NCI-H1105 (cell line): Measurements from ENCODE around the gene PHLDB2.
A peak's percentile ranks its signal among the peaks of the same experiment; 100 is the strongest.

Experiments used
- DNase-seq: peaks from one replicate; lab custom pipeline; 2025; lab: John Stamatoyannopoulos, UW

Gene PHLDB2

GRCh38 chr3:111884411-111885018 lies 25.4 kb downstream of the PHLDB2 start:
- DNase-seq: no peak

- DNase-seq: no peak
Observed at GRCh38 chr3:111885578-111885977, 26.5 kb downstream of the PHLDB2 start.

GRCh38 chr3:111890051-111890580 lies 31.1 kb downstream of the PHLDB2 start:
- DNase-seq: no peak

GRCh38 chr3:111892070-111892469 lies 33.0 kb downstream of the PHLDB2 start:
- no peak for DNase-seq

- peak; percentile 2 for DNase-seq
Observed at GRCh38 chr3:111895071-111895470, 36.0 kb downstream of the PHLDB2 start.

- DNase-seq: no peak
Observed at GRCh38 chr3:111899966-111900365, 40.9 kb downstream of the PHLDB2 start.

GRCh38 chr3:111901637-111902036 lies 42.6 kb downstream of the PHLDB2 start:
- DNase-seq: no peak

- DNase-seq: no peak
Observed at GRCh38 chr3:111902534-111902933, 43.5 kb downstream of the PHLDB2 start.

- no peak for DNase-seq
Observed at GRCh38 chr3:111903067-111903511, 44.0 kb downstream of the PHLDB2 start.

GRCh38 chr3:111904376-111905241 lies 45.5 kb downstream of the PHLDB2 start:
- DNase-seq: no peak

- no peak for DNase-seq
Observed at GRCh38 chr3:111906656-111907055, 47.6 kb downstream of the PHLDB2 start.

- DNase-seq: no peak
Observed at GRCh38 chr3:111907151-111907550, 48.1 kb downstream of the PHLDB2 start.

- DNase-seq: no peak
Observed at GRCh38 chr3:111910806-111911205, 51.7 kb downstream of the PHLDB2 start.

GRCh38 chr3:111911446-111911845 lies 52.4 kb downstream of the PHLDB2 start:
- no peak for DNase-seq

GRCh38 chr3:111913163-111913763 lies 54.2 kb downstream of the PHLDB2 start:
- DNase-seq: no peak

- no peak for DNase-seq
Observed at GRCh38 chr3:111915905-111916304, 56.8 kb downstream of the PHLDB2 start.

GRCh38 chr3:111917300-111917699 lies 58.2 kb downstream of the PHLDB2 start:
- no peak for DNase-seq

- no peak for DNase-seq
Observed at GRCh38 chr3:111919370-111920065, 60.5 kb downstream of the PHLDB2 start.

GRCh38 chr3:111921181-111921580 lies 62.1 kb downstream of the PHLDB2 start:
- DNase-seq: no peak

- no peak for DNase-seq
Observed at GRCh38 chr3:111923095-111923771, 64.2 kb downstream of the PHLDB2 start.

- DNase-seq: no peak
Observed at GRCh38 chr3:111923806-111924205, 64.7 kb downstream of the PHLDB2 start.

GRCh38 chr3:111924283-111924682 lies 65.2 kb downstream of the PHLDB2 start:
- DNase-seq: peak; percentile 34
